Stimulated activated CD4-positive, alpha-beta T cell treated with anti-CD3 and anti-CD28 coated beads, Interleukin-15, amount 100 ng/mL, for 24 hours (primary cell): Measurements from ENCODE around the gene RHAG.
"Not testable (repeated sequence)": the region's sequence is repeated elsewhere in the genome, so short reads cannot be mapped to it uniquely, and the experiment has no call there.

Experiments used
- DNase-seq: peaks from one replicate; pipeline ENCODE4 v3.0.0-alpha.2; 2020

Gene RHAG

GRCh38 chr6:49635480-49635879, 1.2 kb downstream of the RHAG start:
- DNase-seq: no peak

GRCh38 chr6:49634836-49635218, 1.8 kb downstream of the RHAG start:
- DNase-seq: no peak

GRCh38 chr6:49634092-49634835, 2.4 kb downstream of the RHAG start:
- DNase-seq: no peak

- DNase-seq: no peak
Observed at GRCh38 chr6:49633541-49633940, 3.1 kb downstream of the RHAG start.

GRCh38 chr6:49632727-49633126, 3.9 kb downstream of the RHAG start:
- DNase-seq: no peak

- not testable (repeated sequence) for DNase-seq
Observed at GRCh38 chr6:49629485-49630088, 7.1 kb downstream of the RHAG start.

GRCh38 chr6:49626811-49627210, 9.8 kb downstream of the RHAG start:
- no peak for DNase-seq

- DNase-seq: no peak
Observed at GRCh38 chr6:49618257-49618656, 18.4 kb downstream of the RHAG start.

GRCh38 chr6:49614144-49614543, 22.5 kb downstream of the RHAG start:
- not testable (repeated sequence) for DNase-seq

- no peak for DNase-seq
Observed at GRCh38 chr6:49609285-49609684, 27.4 kb downstream of the RHAG start.

- DNase-seq: not testable (repeated sequence)
Observed at GRCh38 chr6:49608275-49608674, 28.4 kb downstream of the RHAG start.

GRCh38 chr6:49607391-49607982, 29.2 kb downstream of the RHAG start:
- DNase-seq: no peak

GRCh38 chr6:49606721-49607390, 29.8 kb downstream of the RHAG start:
- DNase-seq: peak; percentile 12

- DNase-seq: not testable (repeated sequence)
Observed at GRCh38 chr6:49604080-49604479, 32.6 kb downstream of the RHAG start.

GRCh38 chr6:49587262-49587661, 49.4 kb downstream of the RHAG start:
- not testable (repeated sequence) for DNase-seq

- DNase-seq: no peak
Observed at GRCh38 chr6:49582529-49582928, 54.1 kb downstream of the RHAG start.

GRCh38 chr6:49579649-49580048, 57.0 kb downstream of the RHAG start:
- no peak for DNase-seq

GRCh38 chr6:49576618-49577017, 60.0 kb downstream of the RHAG start:
- no peak for DNase-seq

- no peak for DNase-seq
Observed at GRCh38 chr6:49570474-49571079, 66.1 kb downstream of the RHAG start.

GRCh38 chr6:49565855-49566254, 70.8 kb downstream of the RHAG start:
- DNase-seq: no peak

- DNase-seq: no peak
Observed at GRCh38 chr6:49565261-49565660, 71.4 kb downstream of the RHAG start.

GRCh38 chr6:49564552-49564951, 72.1 kb downstream of the RHAG start:
- no peak for DNase-seq
